Measurements from ENCODE around the gene EBLN2. TPM values are rescaled to one million over a fixed set of nuclear protein-coding genes. Genes with fewer than 3 reads are reported as not detected.

The EBLN2 gene
- 1 to 10 TPM in 3 of 4 donors, under 1 TPM in 1; 0.93 to 3.7 (median 1.5) TPM for total RNA-seq

DNA sequence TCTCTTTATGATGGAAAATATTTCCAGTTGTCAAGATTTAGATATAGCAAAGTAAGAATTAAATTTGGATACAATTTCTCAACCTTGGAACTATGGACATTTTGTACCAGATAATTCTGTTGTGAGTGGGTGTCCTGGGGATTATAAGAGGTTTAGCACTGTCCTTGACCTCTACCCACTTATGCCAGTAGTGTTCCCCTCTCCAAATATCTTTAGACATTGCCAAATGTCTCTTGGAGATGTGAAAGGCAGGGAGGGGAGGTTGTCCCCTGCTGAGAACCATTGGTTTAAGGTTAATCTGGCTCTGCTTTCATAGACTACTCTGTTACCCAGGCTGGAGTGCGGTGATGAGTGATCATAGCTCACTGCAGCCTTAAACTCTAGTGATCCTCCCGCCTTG is at the start of gene EBLN2:
TSS of gene EBLN2 (plus strand) at position 244 of the 400 bp plus-strand sequence. CDS start 423 bp downstream, outside the sequence.
- intact Hi-C loops (cut with DNase I; ENCODE audit: low total_unique reads), result no loop called here
- no peak within 1 kb of the TSS for H3K4me3 ChIP-seq (ENCODE audit: low read depth, poor library complexity, severe bottlenecking)
- no peak for DNase-seq (ENCODE audit: low spot score in 2 of 2)
- TF ChIP-seq, protein P1, sequence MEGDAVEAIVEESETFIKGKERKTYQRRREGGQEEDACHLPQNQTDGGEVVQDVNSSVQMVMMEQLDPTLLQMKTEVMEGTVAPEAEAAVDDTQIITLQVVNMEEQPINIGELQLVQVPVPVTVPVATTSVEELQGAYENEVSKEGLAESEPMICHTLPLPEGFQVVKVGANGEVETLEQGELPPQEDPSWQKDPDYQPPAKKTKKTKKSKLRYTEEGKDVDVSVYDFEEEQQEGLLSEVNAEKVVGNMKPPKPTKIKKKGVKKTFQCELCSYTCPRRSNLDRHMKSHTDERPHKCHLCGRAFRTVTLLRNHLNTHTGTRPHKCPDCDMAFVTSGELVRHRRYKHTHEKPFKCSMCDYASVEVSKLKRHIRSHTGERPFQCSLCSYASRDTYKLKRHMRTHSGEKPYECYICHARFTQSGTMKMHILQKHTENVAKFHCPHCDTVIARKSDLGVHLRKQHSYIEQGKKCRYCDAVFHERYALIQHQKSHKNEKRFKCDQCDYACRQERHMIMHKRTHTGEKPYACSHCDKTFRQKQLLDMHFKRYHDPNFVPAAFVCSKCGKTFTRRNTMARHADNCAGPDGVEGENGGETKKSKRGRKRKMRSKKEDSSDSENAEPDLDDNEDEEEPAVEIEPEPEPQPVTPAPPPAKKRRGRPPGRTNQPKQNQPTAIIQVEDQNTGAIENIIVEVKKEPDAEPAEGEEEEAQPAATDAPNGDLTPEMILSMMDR (IDR thresholded peaks at IDR 0.05), result no peak
- no peak for TF ChIP-seq POLR2A (IDR thresholded peaks at IDR 0.05)
- WGBS, 2 donors, result 89 to 98% methylated on average over 2 of the region's 2 CpGs

DNA sequence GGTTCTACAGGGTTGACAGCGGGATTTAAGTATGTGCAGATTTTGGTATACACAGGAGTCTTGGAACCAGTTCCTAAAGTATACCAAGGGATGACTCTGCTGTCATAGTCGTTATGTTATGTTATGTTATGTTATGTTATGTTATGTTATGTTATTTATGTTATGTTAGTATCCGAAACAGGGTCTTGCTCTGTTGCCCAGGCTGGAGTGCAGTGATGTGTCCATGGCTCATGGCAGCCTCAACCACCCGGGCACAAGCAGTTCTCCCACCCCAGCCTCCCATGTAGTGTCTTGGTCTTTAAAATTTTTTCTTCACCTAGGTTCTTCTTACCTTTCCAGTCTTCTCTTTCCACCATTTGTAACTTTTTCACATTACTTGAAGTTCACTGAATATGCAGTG is 43.2 kb upstream of the EBLN2 start:
- 88 to 92% methylated on average over 4 of the region's 4 CpGs for WGBS, 2 donors
- intact Hi-C loops (cut with DNase I; ENCODE audit: low total_unique reads), result no loop called here
- DNase-seq (ENCODE audit: low spot score in 2 of 2), result no peak
- H3K4me3 ChIP-seq (ENCODE audit: low read depth, poor library complexity, severe bottlenecking), result no peak overlapping the region
- no peak for TF ChIP-seq POLR2A (IDR thresholded peaks at IDR 0.05)
- TF ChIP-seq, protein P1 (IDR thresholded peaks at IDR 0.05), result no peak

DNA sequence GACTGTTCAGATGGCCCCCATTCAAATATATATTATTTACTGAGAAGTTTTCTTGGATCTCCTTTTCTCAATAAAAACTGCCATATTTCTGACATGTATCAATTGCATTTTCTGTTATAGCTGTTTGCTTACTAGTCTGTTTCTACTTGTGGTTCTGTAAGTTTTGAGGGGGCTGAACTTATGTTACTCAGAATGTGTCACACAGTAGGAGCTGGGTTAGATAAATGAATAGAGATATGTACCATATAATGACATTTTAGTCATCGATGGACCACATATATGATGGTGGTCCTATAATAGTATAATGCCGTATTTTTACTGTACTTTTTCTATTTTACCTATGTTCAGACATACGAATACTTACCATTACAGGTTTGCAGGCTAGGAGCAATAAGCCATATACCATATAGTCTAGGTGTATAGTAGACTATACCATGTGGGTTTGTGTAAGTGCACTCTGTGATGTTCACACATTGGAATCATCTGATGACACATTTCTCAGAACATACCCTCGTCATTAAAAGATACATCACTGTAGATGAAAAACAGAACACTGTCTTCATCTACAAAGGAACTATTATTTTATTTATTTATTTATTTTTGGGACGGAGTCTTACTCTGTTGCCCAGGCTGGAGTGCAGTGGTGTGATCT is 42.5 kb upstream of the EBLN2 start:
- no peak for DNase-seq (ENCODE audit: low spot score in 2 of 2)
- 83 to 88% methylated on average over 5 of the region's 5 CpGs for WGBS, 2 donors
- H3K4me3 ChIP-seq (ENCODE audit: low read depth, poor library complexity, severe bottlenecking), result no peak overlapping the region
- TF ChIP-seq, protein P1 (IDR thresholded peaks at IDR 0.05), result no peak
- no peak for TF ChIP-seq POLR2A (IDR thresholded peaks at IDR 0.05)
- intact Hi-C loops (cut with DNase I; ENCODE audit: low total_unique reads), result no loop called here

DNA sequence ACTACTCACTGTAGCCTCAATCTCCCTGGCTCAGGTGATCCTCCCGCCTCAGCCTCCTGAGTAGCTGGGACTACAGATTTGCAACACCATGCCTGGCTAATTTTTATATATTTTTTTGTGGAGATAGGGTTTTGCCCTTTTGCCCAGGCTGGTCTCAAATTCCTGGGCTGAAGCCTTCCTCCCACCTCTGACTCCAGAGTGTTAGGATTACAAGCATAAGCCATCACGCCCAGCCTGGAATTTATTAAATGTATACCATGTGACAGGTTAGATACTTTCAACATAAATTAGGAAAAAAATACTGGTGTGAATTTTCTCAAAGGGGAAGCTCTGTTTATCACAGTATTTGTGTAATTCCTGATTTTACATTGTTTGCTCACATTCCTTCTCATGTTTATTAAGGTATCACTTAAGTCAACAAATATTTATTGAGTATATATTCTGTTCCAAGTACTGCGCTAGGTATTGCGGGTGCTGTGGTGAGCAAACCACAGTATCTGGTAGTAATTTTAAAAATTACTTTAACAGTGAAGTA is 40.1 kb upstream of the EBLN2 start:
- WGBS, 2 donors, result 67 to 95% methylated on average over 4 of the region's 4 CpGs
- intact Hi-C loops (cut with DNase I; ENCODE audit: low total_unique reads), result no loop called here
- DNase-seq (ENCODE audit: low spot score in 2 of 2), result no peak
- H3K4me3 ChIP-seq (ENCODE audit: low read depth, poor library complexity, severe bottlenecking), result no peak overlapping the region
- TF ChIP-seq POLR2A (IDR thresholded peaks at IDR 0.05), result no peak
- TF ChIP-seq, protein P1 (IDR thresholded peaks at IDR 0.05), result no peak

DNA sequence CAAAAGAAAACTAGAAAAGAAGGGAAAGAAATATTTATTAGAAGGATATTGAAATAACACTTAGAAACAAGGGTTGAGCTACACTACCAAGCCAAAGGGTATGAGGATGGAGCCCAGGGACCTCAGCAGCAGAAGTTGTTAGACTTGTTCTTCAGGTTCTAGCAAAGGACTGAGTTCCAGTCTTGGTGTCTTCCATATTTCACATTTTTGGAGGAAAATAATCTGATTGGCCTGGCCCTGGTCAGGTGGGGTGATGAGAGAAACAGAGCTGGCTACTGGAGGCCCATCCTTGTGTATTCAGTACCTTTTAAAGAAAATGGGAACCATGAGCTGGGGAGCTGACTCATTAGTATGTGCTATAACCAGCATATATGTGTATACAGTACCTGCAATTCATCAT is 36.6 kb upstream of the EBLN2 start:
- no peak for DNase-seq (ENCODE audit: low spot score in 2 of 2)
- TF ChIP-seq, protein P1 (IDR thresholded peaks at IDR 0.05), result no peak
- no peak for TF ChIP-seq POLR2A (IDR thresholded peaks at IDR 0.05)
- intact Hi-C loops (cut with DNase I; ENCODE audit: low total_unique reads), result no loop called here

More for the DNA sequence above, 36.6 kb upstream of the EBLN2 start:
- no peak overlapping the region for H3K4me3 ChIP-seq (ENCODE audit: low read depth, poor library complexity, severe bottlenecking)

Data from lower leg skin (tissue), 4 donors.